Measurements from ENCODE around the gene GPC6.

GPC6 gene

GRCh38 chr13:93708308-93709075 is 481.9 kb downstream of the GPC6 start:
- DNase-seq, result no peak

- no peak for DNase-seq
These were observed 483.1 kb downstream of the GPC6 start for GRCh38 chr13:93709506-93710244.

GRCh38 chr13:93714171-93714570 is 487.6 kb downstream of the GPC6 start:
- DNase-seq, result no peak

GRCh38 chr13:93715866-93716265 is 489.3 kb downstream of the GPC6 start:
- no peak for DNase-seq

GRCh38 chr13:93716623-93717022 is 490.0 kb downstream of the GPC6 start:
- no peak for DNase-seq

GRCh38 chr13:93721483-93721882 is 494.9 kb downstream of the GPC6 start:
- no peak for DNase-seq

- DNase-seq, result no peak
These were observed 496.7 kb downstream of the GPC6 start for GRCh38 chr13:93723316-93723715.

- no peak for DNase-seq
These were observed 497.6 kb downstream of the GPC6 start for GRCh38 chr13:93724187-93724586.

GRCh38 chr13:93726173-93726957 is 499.8 kb downstream of the GPC6 start:
- no peak for DNase-seq

GRCh38 chr13:93727211-93728141 is 500.9 kb downstream of the GPC6 start:
- no peak for DNase-seq

GRCh38 chr13:93729383-93729782 is 502.8 kb downstream of the GPC6 start:
- DNase-seq, result no peak

GRCh38 chr13:93730780-93731179 is 504.2 kb downstream of the GPC6 start:
- no peak for DNase-seq

- no peak for DNase-seq
These were observed 505.6 kb downstream of the GPC6 start for GRCh38 chr13:93732186-93732585.

- no peak for DNase-seq
These were observed 509.5 kb downstream of the GPC6 start for GRCh38 chr13:93736081-93736480.

- no peak for DNase-seq
These were observed 510.3 kb downstream of the GPC6 start for GRCh38 chr13:93736909-93737308.

- DNase-seq, result no peak
These were observed 513.7 kb downstream of the GPC6 start for GRCh38 chr13:93740334-93740733.

GRCh38 chr13:93744033-93744432 is 517.4 kb downstream of the GPC6 start:
- DNase-seq, result no peak

- DNase-seq, result no peak
These were observed 518.3 kb downstream of the GPC6 start for GRCh38 chr13:93744886-93745285.

- no peak for DNase-seq
These were observed 519.3 kb downstream of the GPC6 start for GRCh38 chr13:93745884-93746283.

GRCh38 chr13:93746589-93746988 is 520.0 kb downstream of the GPC6 start:
- no peak for DNase-seq

GRCh38 chr13:93750676-93751075 is 524.1 kb downstream of the GPC6 start:
- no peak for DNase-seq

- no peak for DNase-seq
These were observed 524.5 kb downstream of the GPC6 start for GRCh38 chr13:93751117-93751516.

All from inflammatory macrophage (primary cell).